Fibroblast of villous mesenchyme (primary cell): Measurements from ENCODE around the gene TTC28. TPM values are rescaled to one million over a fixed set of nuclear protein-coding genes. Genes with fewer than 3 reads are reported as not detected.
A peak's percentile ranks its signal among the peaks of the same experiment; 100 is the strongest.

Experiments
- DNase-seq: peaks from one replicate; pipeline ENCODE4 v3.0.0-alpha.2; 2010; ENCODE audit warnings: low read depth
- H3K4me3 ChIP-seq: 2 replicates; pipeline ENCODE4 v1.5.1; 2011; ENCODE audit warnings: low read depth, mild to moderate bottlenecking, low read length
- total RNA-seq: library from RNA; depleted of rRNA; stranded (reverse); fragments of >200 nt; gene quantifications from 2 replicates; pipeline ENCODE4 v1.2.3, GENCODE V29; 2012
- TF ChIP-seq, protein P1 (sequence below): IDR thresholded peaks from 2 replicates; pipeline ENCODE4 v1.5.1; 2012; ENCODE audit warnings: low read depth, mild to moderate bottlenecking, low read length; ENCODE audit not compliant: insufficient read depth

Gene TTC28
- total RNA-seq, 1 donor, result 23.3 TPM

DNA sequence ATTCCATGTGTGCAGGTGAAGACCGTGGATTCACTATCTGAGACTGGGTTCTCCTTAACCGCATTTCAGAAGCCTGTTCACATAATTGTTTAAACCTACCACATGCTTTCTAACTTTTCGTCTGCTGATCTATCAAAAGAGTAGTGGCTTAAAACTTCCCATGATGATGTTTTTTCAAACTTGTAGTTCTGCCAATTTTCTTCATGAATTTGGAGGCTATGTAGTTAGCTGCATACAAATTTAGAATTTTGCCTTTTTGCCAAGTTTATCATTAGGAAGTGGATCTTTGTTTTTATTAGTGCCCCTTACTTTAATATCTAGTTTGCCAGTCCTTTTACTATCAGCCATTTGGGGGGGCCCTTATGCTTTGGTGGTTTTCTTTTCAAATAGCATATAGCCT is 703.1 kb downstream of the TTC28 start:
- no peak for DNase-seq
- TF ChIP-seq, protein P1, sequence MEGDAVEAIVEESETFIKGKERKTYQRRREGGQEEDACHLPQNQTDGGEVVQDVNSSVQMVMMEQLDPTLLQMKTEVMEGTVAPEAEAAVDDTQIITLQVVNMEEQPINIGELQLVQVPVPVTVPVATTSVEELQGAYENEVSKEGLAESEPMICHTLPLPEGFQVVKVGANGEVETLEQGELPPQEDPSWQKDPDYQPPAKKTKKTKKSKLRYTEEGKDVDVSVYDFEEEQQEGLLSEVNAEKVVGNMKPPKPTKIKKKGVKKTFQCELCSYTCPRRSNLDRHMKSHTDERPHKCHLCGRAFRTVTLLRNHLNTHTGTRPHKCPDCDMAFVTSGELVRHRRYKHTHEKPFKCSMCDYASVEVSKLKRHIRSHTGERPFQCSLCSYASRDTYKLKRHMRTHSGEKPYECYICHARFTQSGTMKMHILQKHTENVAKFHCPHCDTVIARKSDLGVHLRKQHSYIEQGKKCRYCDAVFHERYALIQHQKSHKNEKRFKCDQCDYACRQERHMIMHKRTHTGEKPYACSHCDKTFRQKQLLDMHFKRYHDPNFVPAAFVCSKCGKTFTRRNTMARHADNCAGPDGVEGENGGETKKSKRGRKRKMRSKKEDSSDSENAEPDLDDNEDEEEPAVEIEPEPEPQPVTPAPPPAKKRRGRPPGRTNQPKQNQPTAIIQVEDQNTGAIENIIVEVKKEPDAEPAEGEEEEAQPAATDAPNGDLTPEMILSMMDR, result no peak
- H3K4me3 ChIP-seq, result no peak overlapping the region

DNA sequence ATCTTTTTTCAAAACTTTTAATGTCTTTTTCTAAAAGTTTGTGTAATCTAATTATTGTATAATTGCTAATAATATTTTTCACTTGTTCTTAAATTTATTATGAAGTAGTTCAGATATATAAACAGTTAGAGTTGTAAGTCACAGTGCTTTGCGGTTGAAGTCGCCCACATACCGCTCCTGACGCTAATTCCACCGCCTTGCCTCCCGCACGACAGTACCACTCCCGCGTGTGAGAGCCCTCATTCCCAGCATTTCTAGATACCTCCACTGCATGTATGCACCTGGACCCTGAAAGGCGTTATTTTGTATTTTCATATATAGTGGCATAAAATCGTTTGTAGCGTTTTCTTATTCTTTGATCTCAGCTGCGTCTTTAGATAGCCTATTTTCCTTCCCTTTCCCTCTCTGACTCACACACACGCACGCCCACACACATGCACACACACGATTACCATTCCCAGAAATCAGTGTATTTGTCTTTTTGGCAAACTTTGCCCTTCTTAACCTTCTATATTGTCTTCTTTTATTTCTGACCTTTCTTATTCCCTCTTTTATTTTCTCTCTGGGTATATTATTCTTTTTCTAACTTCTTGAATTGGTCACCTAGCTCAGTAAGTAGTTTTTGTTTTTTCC is 704.1 kb downstream of the TTC28 start:
- H3K4me3 ChIP-seq, result no peak overlapping the region
- no peak for DNase-seq
- TF ChIP-seq, protein P1, result no peak

DNA sequence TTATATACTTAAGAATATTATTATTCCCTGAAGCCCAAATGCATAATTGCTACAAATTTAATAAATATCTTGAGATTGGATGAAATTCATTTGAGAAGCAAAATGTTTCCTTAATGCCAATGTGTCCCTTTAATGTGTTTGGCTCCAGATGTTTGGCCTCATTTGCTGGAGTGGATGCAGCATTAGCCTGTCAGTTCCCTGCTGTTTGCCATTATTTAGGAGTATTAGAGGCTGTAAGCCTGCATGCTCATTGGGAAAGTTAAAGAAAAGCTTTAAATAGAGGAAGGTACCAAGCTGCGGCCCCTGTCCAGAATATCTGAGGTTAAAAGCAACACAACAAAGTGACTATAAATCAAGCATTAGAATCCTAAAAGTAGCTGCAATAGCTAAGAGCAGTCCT is 705.8 kb downstream of the TTC28 start:
- DNase-seq, result no peak
- TF ChIP-seq, protein P1, result no peak
- H3K4me3 ChIP-seq, result no peak overlapping the region

DNA sequence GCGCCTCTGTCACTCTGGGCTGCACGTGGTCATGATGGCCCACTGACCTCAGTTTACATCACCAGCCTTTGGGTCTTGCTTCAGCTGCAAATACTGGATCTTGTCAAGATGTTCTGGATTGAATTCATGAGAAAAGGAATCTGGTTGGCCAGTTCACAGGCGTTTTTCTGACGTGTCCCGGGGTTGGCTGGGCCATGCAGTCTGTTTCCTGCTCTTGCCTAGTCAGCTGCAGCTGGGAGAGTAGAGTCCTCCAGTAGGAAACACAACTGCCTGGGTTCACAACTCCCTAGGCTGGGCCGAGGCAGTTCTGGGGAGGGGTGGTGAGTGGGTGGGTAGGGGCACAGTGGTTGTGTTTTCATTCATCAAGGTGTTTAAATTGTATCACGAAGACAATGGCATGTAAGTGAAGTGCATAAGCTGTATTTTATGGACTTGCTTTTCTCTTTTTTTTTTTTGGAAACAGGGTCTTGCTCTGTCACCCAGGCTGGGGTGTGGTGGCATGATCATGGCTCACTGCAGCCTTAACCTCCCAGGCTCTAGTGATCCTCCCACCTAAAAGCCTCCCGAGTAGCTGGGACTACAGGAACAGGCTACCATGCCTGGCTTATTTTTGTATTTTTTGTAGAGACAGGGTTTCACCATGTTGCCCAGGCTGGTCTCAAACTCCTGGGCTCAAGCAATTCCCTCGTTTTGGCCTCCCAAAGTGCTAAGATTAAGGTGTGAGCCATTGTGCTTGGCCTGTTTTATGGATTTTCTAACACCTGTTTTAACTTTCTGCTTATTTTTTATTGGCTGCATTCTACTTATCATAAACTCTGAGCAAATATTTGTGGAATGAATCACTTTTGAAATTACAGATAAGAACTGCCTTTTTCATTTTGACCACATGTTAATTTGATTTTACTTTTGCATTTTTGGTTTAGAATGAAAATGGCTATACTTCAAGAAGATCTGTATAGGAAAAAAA is 706.6 kb downstream of the TTC28 start:
- peak; percentile 23 for DNase-seq
- TF ChIP-seq, protein P1, result no peak
- H3K4me3 ChIP-seq, result no peak overlapping the region

DNA sequence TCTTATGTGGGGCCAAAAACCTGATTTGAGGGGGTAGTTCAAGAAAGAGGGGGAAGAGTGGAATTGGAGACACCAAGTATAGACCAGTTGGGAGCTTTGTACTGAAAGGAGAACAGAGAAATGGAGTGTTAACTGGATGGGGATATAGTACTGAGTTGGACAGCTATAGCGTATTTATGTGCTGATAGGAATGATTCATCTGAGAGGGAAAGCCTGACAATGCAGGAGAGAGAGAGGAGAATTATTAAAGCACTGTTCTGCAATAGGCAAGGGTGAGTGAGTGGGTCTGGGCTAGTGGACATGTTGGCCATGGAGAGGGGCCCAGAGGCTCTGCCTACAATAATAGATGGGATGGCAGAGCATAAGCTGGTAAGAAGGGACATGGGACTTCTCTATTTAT is 707.7 kb downstream of the TTC28 start:
- DNase-seq, result no peak
- TF ChIP-seq, protein P1, result no peak
- no peak overlapping the region for H3K4me3 ChIP-seq

DNA sequence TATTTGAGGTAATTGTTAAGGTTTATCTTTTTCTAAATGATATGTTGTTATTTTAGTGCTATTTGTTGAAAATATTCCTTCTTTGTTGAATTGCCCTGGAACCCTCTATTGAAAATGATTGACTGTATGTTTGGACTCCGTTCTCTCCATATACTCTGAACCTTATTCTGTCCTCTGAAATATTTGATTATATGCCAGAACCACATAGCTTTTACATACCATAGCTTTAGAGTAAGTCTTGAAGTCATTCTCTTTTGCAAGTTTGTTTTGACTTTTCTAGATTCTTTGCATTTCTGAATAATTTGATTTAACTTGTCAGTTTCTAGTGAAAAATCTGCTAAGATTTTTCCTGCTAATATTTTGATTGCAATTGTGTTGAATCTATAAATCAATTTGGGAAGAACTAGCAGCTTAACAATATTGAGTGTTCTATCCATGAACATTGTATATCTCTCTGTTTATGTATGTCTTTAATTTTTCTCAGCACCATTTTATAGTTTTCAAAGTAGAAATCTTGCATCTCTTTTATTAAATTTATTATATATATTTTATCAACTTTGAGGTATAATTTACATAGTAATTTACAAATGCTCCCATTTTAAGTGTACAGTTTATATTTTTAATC is 708.9 kb downstream of the TTC28 start:
- H3K4me3 ChIP-seq, result no peak overlapping the region
- no peak for DNase-seq

More for the DNA sequence above, 708.9 kb downstream of the TTC28 start:
- TF ChIP-seq, protein P1, result no peak
